WTC11 (cell line): ENCODE data around the gene SGTA. TPM values are rescaled to one million over a fixed set of nuclear protein-coding genes. Genes with fewer than 3 reads are reported as not detected.

Experiments used
- ATAC-seq: fragments of 200-7000 bp; cut with Tn5 transposase; 2 replicates; pipeline ENCODE4 v1.10.0; 2021; ENCODE audit warnings: mild to moderate bottlenecking, moderate library complexity
- CTCF ChIA-PET: fragments of 300-600 bp; sonication (Branson Sonifier 250); formaldehyde crosslinking; loops from one replicate; lab custom pipeline; 2021; ENCODE audit warnings: antibody characterized with exemption; lab: Charles Lee
- POLR2A ChIA-PET: fragments of 350-600 bp; sonication (Branson Sonifier 250); formaldehyde crosslinking; loops from one replicate; lab custom pipeline; 2021; ENCODE audit warnings: antibody characterized with exemption; lab: Charles Lee
- DNase-seq: peaks from one replicate; pipeline ENCODE4 v3.0.0; 2021; ENCODE audit warnings: low spot score
- H3K27ac Mint-ChIP-seq: 2 replicates; pipeline ENCODE4 v1.8.0; 2021; ENCODE audit warnings: mixed read lengths
- H3K27me3 Mint-ChIP-seq: 2 replicates; pipeline ENCODE4 v1.8.0; 2021; ENCODE audit warnings: low read depth, mild to moderate bottlenecking, moderate library complexity, mixed read lengths
- H3K36me3 Mint-ChIP-seq: 2 replicates; pipeline ENCODE4 v1.8.0; 2021; ENCODE audit warnings: mixed read lengths
- H3K4me1 Mint-ChIP-seq: 2 replicates; pipeline ENCODE4 v1.8.0; 2022; ENCODE audit warnings: mixed read lengths
- H3K4me3 Mint-ChIP-seq: 2 replicates; pipeline ENCODE4 v1.8.0; 2021; ENCODE audit warnings: mild to moderate bottlenecking, moderate library complexity, mixed read lengths
- H3K9me3 Mint-ChIP-seq: 2 replicates; pipeline ENCODE4 v1.8.0; 2021; ENCODE audit warnings: mixed read lengths
- AFF4 ChIP-seq: sonication (generic); formaldehyde crosslinking; IDR thresholded peaks from 2 replicates; pipeline ENCODE4 v1.8.1; 2023; ENCODE audit warnings: mild to moderate bottlenecking, missing genetic modification reagents, borderline replicate concordance
- CTCF ChIP-seq: fragments of 200-600 bp; IDR thresholded peaks from 2 replicates; pipeline ENCODE4 v1.8.0; 2022; ENCODE audit warnings: antibody characterized with exemption
- EMX1 ChIP-seq: fragments of 250-450 bp; sonication (Bioruptor Pico); IDR thresholded peaks from 2 replicates; pipeline ENCODE4 v1.8.0; 2021; ENCODE audit warnings: mild to moderate bottlenecking
- ESRRA ChIP-seq: sonication (generic); formaldehyde crosslinking; IDR thresholded peaks from 2 replicates; pipeline ENCODE4 v1.8.1; 2022; ENCODE audit warnings: mild to moderate bottlenecking, missing genetic modification reagents, borderline replicate concordance
- ETV6 ChIP-seq: sonication (generic); formaldehyde crosslinking; IDR thresholded peaks from 2 replicates; pipeline ENCODE4 v1.8.1; 2022; ENCODE audit warnings: mild to moderate bottlenecking, missing genetic modification reagents
- FOXP1 ChIP-seq: sonication (generic); formaldehyde crosslinking; IDR thresholded peaks from 2 replicates; pipeline ENCODE4 v1.8.0; 2022; ENCODE audit warnings: missing genetic modification reagents, mild to moderate bottlenecking, moderate library complexity, borderline replicate concordance
- MYBL2 ChIP-seq: sonication (generic); formaldehyde crosslinking; IDR thresholded peaks from 2 replicates; pipeline ENCODE4 v1.8.1; 2023; ENCODE audit warnings: mild to moderate bottlenecking, moderate library complexity, missing genetic modification reagents
- NR3C1 ChIP-seq: sonication (generic); formaldehyde crosslinking; conservative IDR thresholded peaks from 2 replicates; pipeline ENCODE4 v1.8.1; 2023; ENCODE audit warnings: low read depth, mild to moderate bottlenecking, missing genetic modification reagents
- SMAD4 ChIP-seq: sonication (generic); formaldehyde crosslinking; IDR thresholded peaks from 2 replicates; pipeline ENCODE4 v1.8.0; 2022; ENCODE audit warnings: mild to moderate bottlenecking, missing genetic modification reagents
- ZBTB43 ChIP-seq: sonication (generic); formaldehyde crosslinking; IDR thresholded peaks from 2 replicates; pipeline ENCODE4 v1.8.1; 2023; ENCODE audit warnings: mild to moderate bottlenecking, missing genetic modification reagents
- ZNF138 ChIP-seq: sonication (generic); formaldehyde crosslinking; conservative IDR thresholded peaks from 2 replicates; pipeline ENCODE4 v1.8.1; 2022; ENCODE audit warnings: mild to moderate bottlenecking, moderate library complexity, missing genetic modification reagents
- ZNF232 ChIP-seq: sonication (generic); formaldehyde crosslinking; IDR thresholded peaks from 2 replicates; pipeline ENCODE4 v1.8.0; 2022; ENCODE audit warnings: mild to moderate bottlenecking, missing genetic modification reagents
- ZNF512 ChIP-seq: sonication (generic); formaldehyde crosslinking; IDR thresholded peaks from 2 replicates; pipeline ENCODE4 v1.8.1; 2022; ENCODE audit warnings: missing genetic modification reagents, borderline replicate concordance
- total RNA-seq: library from RNA; stranded (reverse); gene quantifications from 3 replicates; pipeline ENCODE4 v1.2.3, GENCODE V29; 2021
- TF ChIP-seq, protein P1 (sequence below): sonication (generic); formaldehyde crosslinking; IDR thresholded peaks from 2 replicates; pipeline ENCODE4 v1.8.1; 2022; ENCODE audit warnings: low read depth, mild to moderate bottlenecking, moderate library complexity, missing genetic modification reagents, borderline replicate concordance

The SGTA gene
- total RNA-seq, 1 experiment from 2014 or later: 91.2 TPM

- H3K36me3 Mint-ChIP-seq: no peaks in the 10 kb centered on the region
- TF ChIP-seq ZNF138 (CRISPR knock-in tag): no peak
- TF ChIP-seq CTCF: no peak
- no peak for TF ChIP-seq NR3C1 (CRISPR knock-in tag)
- TF ChIP-seq ZBTB43 (CRISPR knock-in tag): no peak
- TF ChIP-seq SMAD4 (CRISPR knock-in tag): no peak
- TF ChIP-seq, all 79 proteins: peak for 0
- no peak overlapping the region for H3K4me3 Mint-ChIP-seq
- H3K27me3 Mint-ChIP-seq: peaks cover 5% of the 10 kb centered on the region; the same call in 1 of the 2 replicates
- no peaks in the 10 kb centered on the region for H3K9me3 Mint-ChIP-seq
- no peak overlapping the region for H3K27ac Mint-ChIP-seq
- peaks cover 11% of the 10 kb centered on the region for H3K4me1 Mint-ChIP-seq
- ChIA-PET POLR2A (interaction anchor here (0.5 kb wide), 1 partner anchor 424 kb away, joined by 3 read pairs; no protein-coding TSS in a partner anchor), CTCF (interaction anchor here (0.6 to 2.5 kb wide), 3 partner anchors 15 to 75 kb away, joined by 3 to 18 read pairs (median 6); partner anchors contain the start of gene GNG7)
- ATAC-seq: no peak
- DNase-seq: no peak
These were observed 59.3 kb downstream of the SGTA start for GRCh38 chr19:2723747-2724146.

DNA sequence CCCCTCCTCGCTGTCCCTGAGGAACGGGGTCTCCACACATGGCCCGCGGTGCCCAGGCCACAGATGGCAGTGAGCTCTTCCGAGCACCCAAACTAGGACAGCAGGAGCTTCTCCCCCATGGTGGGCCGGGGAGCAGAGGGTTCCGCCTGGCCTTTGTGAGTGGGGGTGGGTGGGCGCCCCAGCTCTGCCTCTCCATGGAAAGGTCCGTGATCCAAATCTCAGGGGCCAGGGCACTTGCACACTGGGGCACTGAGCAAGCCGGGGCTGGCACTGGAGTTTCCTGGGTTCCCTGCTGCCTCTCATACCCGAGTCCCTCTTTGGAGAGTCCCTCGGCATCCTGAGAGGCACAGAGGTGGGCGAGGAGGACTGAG is 59.7 kb downstream of the SGTA start:
- TF ChIP-seq ZNF232 (no peak), MYBL2 (no peak), ZBTB43 (CRISPR knock-in tag) (no peak), ETV6 (CRISPR knock-in tag) (no peak), ESRRA (CRISPR knock-in tag) (no peak), AFF4 (CRISPR knock-in tag) (no peak), EMX1 (CRISPR knock-in tag) (no peak)
- TF ChIP-seq, all 79 proteins: peak for 0
- no peaks in the 10 kb centered on the region for H3K9me3 Mint-ChIP-seq
- no peaks in the 10 kb centered on the region for H3K36me3 Mint-ChIP-seq
- ChIA-PET CTCF (interaction anchor here (2.5 kb wide), 1 partner anchor 75 kb away, joined by 18 read pairs; no protein-coding TSS in a partner anchor), POLR2A (interaction anchor here (0.5 kb wide), 1 partner anchor 424 kb away, joined by 3 read pairs; no protein-coding TSS in a partner anchor)
- no peak for DNase-seq
- H3K27ac Mint-ChIP-seq: no peak overlapping the region
- H3K4me1 Mint-ChIP-seq: peaks cover 11% of the 10 kb centered on the region
- H3K27me3 Mint-ChIP-seq: peaks cover 5% of the 10 kb centered on the region; the same call in 1 of the 2 replicates
- H3K4me3 Mint-ChIP-seq: no peak overlapping the region
- no peak for ATAC-seq

DNA sequence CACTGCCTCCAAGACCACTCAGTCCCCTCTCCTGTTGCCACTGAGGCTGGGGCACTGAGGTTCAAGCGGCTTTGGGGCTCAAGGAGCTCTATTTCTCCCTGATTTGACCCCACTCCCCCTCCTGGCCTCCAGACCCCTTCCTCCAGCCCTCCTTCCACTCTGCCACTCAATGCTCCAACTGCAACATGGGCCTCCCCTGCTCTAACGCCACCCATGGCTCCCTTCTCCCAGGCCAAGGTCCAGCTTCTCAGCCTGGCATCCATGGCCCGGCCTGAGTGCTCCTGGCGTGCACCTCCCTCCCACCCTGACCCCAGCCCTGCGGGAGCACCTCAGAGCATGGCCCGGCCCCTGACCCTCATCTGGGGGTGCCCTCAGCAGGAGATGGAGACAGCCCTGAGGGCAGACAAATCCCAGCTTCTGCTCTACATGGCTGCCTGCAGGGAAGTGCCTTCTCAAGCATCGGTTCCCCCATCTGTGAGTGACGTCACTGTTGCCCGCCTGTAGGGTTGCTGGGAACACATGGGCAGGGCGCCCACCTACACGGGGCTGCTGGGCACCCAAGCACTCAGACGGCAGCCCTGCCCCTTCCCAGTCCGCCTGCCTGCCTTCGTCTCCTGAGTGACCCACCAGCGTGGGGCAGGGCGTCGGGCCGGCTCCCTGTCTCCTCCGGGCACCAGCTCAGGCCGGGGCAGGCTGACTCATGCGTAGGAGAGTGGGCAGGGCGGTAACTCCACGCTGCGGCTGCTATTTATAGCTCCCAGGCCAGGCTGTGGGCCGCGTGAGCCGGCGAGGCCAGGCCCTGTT is 60.3 kb downstream of the SGTA start:
- Mint-ChIP-seq H3K4me1 (peaks cover 11% of the 10 kb centered on the region), H3K27ac (no peak overlapping the region), H3K4me3 (no peak overlapping the region; the same call in 1 of the 2 replicates), H3K27me3 (peaks cover 5% of the 10 kb centered on the region; the same call in 1 of the 2 replicates), H3K9me3 (no peaks in the 10 kb centered on the region), H3K36me3 (no peaks in the 10 kb centered on the region)
- POLR2A ChIA-PET: interaction anchor here (1.0 kb wide), 1 partner anchor 21 kb away, joined by 9 read pairs; no protein-coding TSS in a partner anchor
- DNase-seq (no peak), ATAC-seq (no peak)
- CTCF ChIA-PET: interaction anchor here (1.9 to 2.5 kb wide), 2 partner anchors 74 to 86 kb away, joined by 6 to 18 read pairs; no protein-coding TSS in a partner anchor
- TF ChIP-seq ZNF512 (CRISPR knock-in tag): no peak
- TF ChIP-seq, protein P1, sequence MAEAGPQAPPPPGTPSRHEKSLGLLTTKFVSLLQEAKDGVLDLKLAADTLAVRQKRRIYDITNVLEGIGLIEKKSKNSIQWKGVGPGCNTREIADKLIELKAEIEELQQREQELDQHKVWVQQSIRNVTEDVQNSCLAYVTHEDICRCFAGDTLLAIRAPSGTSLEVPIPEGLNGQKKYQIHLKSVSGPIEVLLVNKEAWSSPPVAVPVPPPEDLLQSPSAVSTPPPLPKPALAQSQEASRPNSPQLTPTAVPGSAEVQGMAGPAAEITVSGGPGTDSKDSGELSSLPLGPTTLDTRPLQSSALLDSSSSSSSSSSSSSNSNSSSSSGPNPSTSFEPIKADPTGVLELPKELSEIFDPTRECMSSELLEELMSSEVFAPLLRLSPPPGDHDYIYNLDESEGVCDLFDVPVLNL (CRISPR knock-in tag): no peak
- 0 out of 2 replicates have a peak, but pooled peaks have one; percentile 19 for TF ChIP-seq FOXP1 (CRISPR knock-in tag)
